Stimulated activated CD4-positive, alpha-beta T cell treated with anti-CD3 and anti-CD28 coated beads, Interleukin-15, amount 100 ng/mL, for 48 hours (primary cell): ENCODE data around the gene SPTSSB.

Experiments
- DNase-seq, 2 donors: peaks; one replicate each; pipeline ENCODE4 v3.0.0-alpha.2; 2020; ENCODE audit warnings: low read depth in 2 of 2

SPTSSB gene, protein sequence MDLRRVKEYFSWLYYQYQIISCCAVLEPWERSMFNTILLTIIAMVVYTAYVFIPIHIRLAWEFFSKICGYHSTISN

GRCh38 chr3:161371441-161372320 is at the start of gene SPTSSB:
SPTSSB (minus strand) TSS chr3:161371517; CDS start chr3:161346323, 25,194 bp downstream.
- DNase-seq = peak in 1 of 2 donors; percentile 7

- DNase-seq = no peak
These were observed 49.4 kb upstream of the SPTSSB start for GRCh38 chr3:161420746-161421145.

- no peak for DNase-seq
These were observed 48.4 kb upstream of the SPTSSB start for GRCh38 chr3:161419555-161420333.

- no peak for DNase-seq
These were observed 44.4 kb upstream of the SPTSSB start for GRCh38 chr3:161415506-161416231.

DNA sequence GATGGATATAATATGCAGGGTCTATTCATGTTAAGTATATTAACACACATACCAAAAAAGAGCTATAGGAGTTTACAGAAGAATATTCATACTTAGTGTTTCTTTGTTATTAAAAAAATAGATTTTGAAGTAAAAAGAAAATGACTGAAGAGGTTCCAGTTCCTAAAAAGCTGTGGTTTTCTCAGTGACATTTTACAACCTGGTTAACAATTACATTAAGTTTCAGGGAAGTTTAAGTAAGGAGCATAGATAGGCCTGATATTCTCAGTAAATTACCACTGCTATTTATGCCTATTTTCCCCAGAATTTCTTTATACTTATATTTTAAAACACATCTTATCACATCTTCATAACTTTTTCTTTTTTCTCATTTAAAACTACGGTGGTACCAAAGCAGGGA is 43.6 kb upstream of the SPTSSB start:
- DNase-seq = no peak

DNA sequence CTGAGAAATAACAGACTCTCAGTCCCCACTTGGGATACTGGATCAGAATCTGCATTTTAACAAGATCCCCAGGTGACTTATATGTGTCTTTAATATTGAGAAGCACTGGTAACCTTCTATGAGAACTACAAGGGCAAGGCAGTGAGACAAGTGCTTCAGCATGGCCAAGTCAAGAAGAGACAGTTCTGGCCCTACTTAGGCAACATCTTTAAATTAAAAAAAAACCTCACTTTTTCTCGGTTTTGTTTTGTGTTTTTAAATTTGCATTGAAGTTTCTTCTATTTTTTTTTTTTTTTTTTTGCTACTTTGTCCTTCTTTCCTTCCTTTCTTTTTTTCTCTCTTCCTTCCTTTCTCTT is 42.5 kb upstream of the SPTSSB start:
- no peak for DNase-seq

DNA sequence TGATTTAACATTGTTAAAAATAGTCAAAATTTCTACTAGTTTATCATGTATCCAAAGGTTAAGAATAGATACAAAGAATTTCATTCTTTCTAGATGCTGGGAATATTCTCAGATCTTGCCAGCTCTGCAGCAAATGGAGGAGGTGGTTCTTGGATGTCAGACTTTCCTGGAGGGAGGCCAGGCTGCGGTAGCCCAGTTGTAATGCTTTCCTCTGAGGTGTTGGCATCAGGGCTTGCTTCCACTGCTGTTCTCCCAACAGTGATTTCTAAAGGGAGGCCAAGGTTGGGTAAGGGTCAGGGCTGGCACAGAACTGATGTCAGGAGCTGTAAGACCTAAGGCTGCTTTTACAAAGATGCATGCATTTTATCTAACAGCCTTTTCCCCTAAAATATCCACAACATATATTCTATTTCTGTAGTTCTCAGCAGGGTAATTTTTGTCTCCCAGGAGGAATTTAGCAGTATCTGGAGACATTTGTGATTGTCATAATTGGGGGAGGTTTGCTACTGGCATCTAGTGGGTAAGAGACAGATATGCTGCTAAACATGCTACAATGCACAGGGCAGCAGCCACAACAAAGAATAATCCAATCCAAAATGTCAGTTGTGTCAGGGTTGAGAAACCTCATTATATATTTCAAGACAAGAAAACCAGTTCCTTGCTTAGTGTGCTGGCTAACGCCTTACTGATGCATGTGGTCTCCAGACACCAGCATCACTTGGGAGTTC is 42.0 kb upstream of the SPTSSB start:
- no peak for DNase-seq

GRCh38 chr3:161412123-161412522 is 40.8 kb upstream of the SPTSSB start:
- DNase-seq = no peak

DNA sequence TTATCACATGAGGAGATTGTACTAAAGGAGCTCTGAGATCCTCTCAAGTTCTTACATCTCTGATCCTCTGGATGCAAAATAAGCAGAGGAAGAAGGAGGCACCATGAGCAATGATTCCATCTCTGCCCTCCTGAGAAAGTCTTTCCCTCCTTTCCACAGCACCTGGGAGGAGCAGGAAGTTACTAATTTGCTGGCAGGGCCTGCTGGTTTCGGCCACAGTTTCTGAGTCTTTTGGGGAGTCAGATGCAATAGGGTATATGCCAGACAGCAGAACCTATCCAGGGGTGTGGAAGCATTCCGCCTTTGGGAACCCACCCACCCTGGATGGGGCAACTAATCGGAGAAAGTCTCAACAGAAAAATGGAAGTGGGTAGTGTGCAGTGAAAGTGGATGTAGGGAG is 38.5 kb upstream of the SPTSSB start:
- DNase-seq = no peak

- DNase-seq = no peak
These were observed 37.8 kb upstream of the SPTSSB start for GRCh38 chr3:161409069-161409468.

- DNase-seq = no peak
These were observed 35.6 kb upstream of the SPTSSB start for GRCh38 chr3:161406594-161407555.

DNA sequence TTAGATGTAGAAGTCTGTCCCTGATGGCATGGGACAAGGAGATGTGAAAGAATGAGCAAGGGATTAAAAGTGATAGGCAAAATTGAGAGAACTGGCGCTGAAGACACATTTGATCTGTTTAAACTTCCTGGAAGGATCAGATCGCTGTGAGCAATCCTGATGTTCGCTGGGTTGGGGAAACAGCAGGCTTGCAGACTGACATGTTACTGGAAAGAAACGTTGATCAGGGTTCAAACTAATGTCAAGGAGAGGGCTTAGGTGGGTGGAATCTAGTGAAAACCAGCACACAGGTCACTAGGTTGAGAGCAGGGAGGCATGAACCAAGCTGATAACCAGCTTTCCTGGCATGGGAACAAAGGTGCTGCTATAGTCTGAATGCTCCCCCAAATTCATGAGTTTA is 34.5 kb upstream of the SPTSSB start:
- no peak for DNase-seq

- no peak for DNase-seq
These were observed 33.8 kb upstream of the SPTSSB start for GRCh38 chr3:161405087-161405486.

DNA sequence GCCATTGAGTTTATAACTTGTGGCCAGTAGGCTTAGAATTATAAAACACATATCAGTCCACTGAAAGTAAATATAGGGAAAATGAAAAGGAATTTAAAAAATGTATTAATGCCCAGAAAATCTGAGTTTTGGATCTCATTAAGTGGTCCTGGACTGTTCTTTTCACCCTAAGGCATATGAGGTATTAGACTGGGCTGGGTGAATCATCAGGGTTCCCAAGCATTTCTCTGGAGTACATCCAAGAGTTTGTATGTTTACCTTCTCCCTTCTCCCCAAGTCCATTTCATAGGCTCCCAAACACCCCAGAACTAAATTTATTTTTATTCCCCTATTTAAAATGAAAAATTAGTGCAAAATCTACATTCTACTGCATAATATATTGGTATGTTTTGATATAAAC is 31.9 kb upstream of the SPTSSB start:
- no peak for DNase-seq

GRCh38 chr3:161401389-161401788 is 30.1 kb upstream of the SPTSSB start:
- no peak for DNase-seq

DNA sequence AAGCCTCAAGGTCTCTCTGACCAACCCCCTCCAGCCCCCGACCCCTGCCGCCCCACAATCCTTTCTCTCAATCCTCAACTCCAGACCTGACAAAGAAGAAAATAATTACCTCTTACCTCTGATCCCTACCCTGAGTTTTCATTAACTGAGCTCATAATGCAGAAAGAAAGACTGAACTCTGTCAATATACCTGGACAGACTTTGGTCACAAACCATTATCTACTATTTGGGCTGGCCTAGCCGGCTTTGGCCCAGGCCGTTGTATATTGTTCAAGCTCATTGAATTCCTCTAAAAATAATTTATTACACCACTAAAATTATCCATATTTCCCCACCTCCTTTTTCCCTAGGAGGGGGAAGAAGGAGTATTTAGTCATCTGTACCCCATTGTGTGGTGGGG is 29.3 kb upstream of the SPTSSB start:
- DNase-seq = no peak

GRCh38 chr3:161395115-161396012 is 24.0 kb upstream of the SPTSSB start:
- DNase-seq = no peak

GRCh38 chr3:161393803-161394202 is 22.5 kb upstream of the SPTSSB start:
- DNase-seq = no peak

DNA sequence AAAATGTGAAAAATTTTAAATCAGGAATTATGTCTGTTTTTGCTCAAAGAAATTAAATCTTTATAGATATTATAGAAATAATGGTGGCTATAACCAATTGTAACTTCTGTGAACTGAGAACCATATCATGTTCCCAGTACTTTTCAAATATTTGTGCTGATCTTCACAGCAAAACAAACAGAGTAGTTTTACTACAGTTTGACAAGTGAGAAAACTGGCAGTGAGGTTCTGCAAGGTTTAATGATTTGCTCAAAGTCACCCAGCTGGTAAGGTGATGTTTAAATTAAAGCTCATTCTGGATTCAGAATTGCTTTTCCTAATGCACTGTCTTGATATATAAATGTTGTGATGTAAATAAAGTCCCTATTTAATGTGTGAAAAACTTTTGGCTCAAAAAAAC is 22.0 kb upstream of the SPTSSB start:
- DNase-seq = no peak
